HG02870 (cell line): ENCODE results near the gene PIP4K2B.
"Not testable (repeated sequence)": the region's sequence is repeated elsewhere in the genome, so short reads cannot be mapped to it uniquely, and the experiment has no call there.

Experiments
- ATAC-seq: cut with Tn5 transposase; IDR thresholded peaks from one replicate; pipeline ENCODE4 v1.9.1; 2021; ENCODE audit warnings: mild to moderate bottlenecking, moderate library complexity; ENCODE audit not compliant: unreplicated experiment

PIP4K2B gene

GRCh38 chr17:38799501-38800236 is at the start of gene PIP4K2B:
PIP4K2B (minus strand) TSS chr17:38799556; CDS start chr17:38799424, 132 bp downstream.
- peak; percentile 81 for ATAC-seq

DNA sequence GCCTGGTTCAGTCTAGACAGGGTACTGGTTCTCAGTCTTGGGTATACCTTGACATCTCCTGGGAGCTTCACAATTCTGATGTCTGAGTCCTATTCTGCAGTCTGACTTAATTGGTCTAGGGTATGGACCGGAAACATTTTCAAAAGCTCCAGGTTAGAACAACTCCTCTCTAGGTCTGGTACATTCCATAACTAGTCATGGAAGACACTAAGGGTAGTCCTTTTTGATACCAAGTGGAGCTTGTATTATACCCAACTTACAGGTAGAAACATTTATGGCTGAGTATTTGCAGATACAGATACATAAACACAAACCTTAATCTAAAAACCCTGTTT is 49.2 kb upstream of the PIP4K2B start:
- no peak for ATAC-seq

DNA sequence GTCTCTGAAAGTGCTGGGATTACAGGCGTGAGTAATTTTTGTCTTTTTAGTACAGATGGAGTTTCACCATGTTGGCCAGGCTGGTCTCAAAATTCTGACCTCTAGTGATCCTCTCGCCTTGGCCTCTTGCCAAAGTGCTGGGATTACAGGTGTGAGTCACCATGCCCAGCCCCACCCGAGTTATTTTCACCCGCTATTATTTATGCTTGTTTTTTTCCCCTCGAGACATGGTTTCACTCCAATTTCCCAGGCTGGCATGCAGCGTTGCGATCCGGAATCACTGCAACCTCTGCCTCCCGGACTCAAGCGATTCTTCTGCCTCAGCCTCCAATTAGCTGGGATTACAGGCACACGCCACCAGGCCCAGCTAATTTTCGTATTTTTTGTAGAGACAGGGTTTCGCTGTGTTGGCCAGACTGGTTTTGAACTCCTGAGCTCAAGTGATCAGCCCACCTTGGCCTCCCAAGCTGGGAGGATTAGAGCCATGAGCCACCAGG is 45.0 kb upstream of the PIP4K2B start:
- no peak for ATAC-seq

DNA sequence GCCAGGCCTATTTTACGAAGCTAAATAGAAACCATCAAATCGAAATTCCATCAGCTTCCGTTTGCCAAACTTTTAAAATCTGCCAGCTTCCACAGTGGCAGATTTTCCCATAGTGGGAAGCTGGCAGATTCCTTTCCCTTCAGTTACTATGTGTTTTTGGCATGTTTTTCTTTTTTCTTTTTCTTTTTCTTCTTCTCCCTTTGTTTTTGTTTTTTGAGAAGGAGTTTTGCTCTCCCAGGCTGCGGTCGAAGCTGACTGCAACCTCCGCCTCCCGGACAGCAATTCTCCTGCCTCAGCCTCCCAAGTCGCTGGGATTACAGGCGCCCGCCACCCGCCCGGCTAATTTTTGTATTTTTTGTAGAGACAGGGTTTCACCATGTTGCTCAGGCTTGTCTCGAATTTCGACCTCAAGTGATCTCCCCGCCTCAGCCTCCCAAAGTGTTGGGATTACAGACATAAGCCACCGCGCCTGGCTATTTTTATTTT is 26.4 kb upstream of the PIP4K2B start:
- ATAC-seq, result no peak

DNA sequence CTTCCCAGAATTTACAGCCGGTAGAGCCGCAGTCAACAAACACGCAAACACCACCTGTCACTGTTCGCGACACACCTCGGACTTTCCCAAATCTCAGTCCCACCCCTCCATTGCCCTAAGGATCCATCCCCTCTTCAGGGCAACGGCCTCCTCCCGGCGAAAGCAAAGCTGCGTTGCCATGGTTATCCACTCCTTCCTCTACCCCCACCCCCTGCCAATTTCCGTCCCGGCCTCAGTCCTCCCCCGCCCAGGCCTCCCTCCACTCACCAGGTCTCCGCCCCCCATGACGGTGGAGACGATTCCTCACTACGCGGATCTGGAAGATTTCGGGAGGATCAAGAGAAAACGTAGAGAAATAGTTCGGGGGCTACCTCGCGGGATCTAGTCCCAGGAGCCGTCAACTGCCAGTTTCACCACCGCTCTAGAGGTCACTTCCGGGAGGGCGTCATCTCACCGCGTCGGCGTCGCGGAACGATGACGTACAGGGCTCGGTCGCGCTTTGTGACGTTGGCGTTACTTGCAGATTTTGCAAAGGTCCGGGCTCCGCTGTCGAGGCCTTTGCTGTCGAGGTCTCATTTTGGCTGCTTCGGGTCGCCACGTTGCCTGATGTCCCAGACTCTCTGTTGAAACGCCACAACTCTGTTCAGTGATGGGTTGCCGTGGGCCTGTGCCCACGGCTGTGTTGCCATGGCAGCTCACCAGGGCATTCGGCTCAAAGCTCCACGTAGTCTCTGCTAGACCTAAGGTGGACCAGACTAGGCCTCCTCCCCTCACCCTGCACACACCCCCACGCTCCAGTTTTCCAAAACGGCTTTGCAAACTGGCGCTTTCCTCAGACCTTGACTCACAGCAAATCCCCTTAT is 25.8 kb upstream of the PIP4K2B start, which contains the start of gene CWC25:
TSS of gene CWC25 (minus strand) at position 423 of the 863 bp plus-strand sequence. CDS start at position 285, 138 bp downstream.
- ATAC-seq, result peak; percentile 65

- no peak for ATAC-seq
Measured at GRCh38 chr17:38815576-38816193, 16.3 kb upstream of the PIP4K2B start.

DNA sequence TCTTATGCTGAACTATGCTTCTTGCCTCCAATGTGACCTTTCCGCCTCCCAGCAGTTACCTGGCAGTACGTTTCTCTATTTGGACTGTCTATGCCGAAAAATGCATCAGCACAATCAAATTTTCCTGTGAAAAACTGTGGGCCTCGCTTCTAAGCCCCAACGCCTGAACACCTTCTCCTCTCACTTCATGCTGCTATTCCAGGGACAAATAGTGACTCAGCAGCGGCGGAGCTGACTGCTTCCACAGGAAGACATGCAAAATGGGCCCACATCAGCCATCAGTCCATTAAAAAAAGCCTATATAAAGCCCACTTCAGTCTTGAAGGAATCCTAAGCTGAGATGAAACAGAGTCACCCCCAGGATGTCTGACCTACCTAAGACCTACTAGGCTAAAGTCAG is 10.5 kb upstream of the PIP4K2B start:
- no peak for ATAC-seq

DNA sequence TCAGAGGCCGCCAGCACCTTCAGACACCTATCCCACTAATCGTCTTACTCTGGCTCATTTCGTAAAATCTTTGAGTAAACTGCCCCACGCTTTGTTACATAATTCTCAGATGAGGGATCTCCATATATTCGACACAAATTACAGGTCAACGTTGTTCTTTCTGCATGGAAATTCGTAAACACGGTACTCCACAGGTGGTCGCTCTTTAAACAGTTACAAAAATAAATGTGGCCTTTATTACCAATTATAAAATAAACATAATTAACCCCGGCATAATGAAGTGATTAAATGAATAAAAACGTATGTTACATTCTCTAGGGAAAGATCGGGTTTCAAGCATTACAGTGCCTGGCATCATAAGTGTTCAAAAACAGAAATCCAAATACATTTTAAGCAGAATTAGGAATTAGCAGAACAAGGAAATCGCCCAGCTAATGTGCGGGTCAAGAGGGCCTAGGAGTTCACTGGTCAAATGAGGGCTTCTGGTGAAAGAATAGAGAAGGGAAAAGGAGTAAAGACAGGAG is 943 bp upstream of the PIP4K2B start:
- ATAC-seq, result no peak

- peak; percentile 18 for ATAC-seq
Measured at GRCh38 chr17:38798614-38799500, 499 bp downstream of the PIP4K2B start.

GRCh38 chr17:38797828-38798227 is 1.5 kb downstream of the PIP4K2B start:
- ATAC-seq, result no peak

DNA sequence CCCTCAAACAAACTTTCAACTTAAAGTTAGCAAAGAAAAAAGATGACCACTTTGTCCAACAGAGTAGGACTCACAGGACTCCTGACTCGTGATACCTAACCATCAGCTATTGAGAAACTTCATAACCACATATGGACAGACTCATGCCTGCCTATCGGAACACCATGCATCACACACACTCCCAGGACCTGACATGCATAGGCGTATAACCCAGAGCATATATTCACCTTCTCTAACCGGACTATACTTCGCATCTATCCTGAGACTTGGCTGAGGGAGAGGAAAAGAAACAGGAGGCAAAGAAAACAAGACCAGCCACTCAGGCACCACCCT is 2.2 kb downstream of the PIP4K2B start:
- ATAC-seq, result no peak

GRCh38 chr17:38796451-38797157 is 2.8 kb downstream of the PIP4K2B start:
- no peak for ATAC-seq

- ATAC-seq, result no peak
Measured at GRCh38 chr17:38794221-38794620, 5.1 kb downstream of the PIP4K2B start.

GRCh38 chr17:38791162-38791561 is 8.2 kb downstream of the PIP4K2B start:
- no peak for ATAC-seq

DNA sequence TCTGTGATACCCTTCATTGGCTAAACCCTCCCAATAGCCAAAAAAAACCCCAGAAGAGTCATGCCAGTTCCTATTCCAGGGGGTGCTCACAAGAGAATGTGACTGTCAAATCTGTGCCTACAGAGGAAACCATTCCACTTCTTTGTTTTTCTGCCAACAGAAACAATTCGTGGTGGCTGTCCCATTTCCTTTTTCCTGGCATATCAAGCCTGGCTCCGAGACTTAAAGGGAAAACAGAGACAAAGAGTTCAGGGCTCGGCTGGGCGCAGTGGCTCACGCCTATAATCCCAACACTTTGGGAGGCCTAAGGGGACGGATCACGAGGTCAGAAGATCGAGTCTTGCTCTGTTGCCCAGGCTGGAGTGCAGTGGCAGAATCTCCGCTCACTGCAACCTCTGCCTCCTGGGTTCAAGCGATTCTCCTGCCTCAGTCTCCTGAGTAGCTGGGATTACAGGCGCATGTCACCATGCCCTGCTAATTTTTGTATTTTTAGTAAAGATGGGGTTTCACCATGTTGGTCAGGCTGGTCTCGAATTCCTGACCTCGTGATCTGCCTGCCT is 9.1 kb downstream of the PIP4K2B start:
- ATAC-seq, result not testable (repeated sequence)

DNA sequence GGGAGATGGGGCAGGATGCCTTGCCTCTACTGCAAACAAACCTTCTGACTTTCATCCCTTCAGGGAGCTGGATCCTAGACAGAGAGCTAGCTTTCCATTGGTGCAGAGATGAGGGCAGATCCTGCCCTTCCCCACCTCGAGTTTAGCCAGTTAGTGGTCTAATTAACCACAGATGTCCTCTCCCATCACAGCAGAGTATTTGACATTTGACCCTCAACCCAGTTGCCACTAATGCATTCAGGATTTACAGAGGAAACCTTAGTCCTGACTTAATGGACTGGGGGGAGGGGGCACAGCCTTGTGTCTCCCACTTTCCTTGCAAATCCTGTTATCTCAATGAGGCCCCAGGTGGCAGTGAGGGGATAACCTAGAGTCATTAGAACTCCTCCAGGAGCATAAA is 10.2 kb downstream of the PIP4K2B start:
- no peak for ATAC-seq

GRCh38 chr17:38787999-38788398 is 11.4 kb downstream of the PIP4K2B start:
- not testable (repeated sequence) for ATAC-seq

- no peak for ATAC-seq
Measured at GRCh38 chr17:38786372-38786771, 13.0 kb downstream of the PIP4K2B start.

DNA sequence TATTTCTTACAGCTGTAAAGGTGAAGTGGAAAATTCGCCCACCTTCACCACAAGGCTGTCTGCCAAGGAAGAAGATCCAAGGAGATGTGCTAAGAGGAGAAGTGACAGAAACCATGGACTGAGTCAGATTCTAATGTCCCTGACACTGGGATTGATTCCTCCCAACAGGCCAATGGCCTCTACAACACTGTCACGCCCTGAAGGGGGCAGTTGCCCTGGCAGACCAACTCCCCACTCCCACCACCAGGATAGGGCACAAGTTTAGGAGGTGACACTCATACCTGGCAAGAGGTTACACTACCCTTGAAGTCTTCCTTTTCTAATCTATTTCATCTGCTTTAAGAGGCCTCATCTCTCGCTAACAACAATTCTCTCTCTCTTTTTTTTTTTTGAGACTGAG is 16.1 kb downstream of the PIP4K2B start:
- ATAC-seq, result no peak
